ENCODE measurements around the gene PLEKHM3. TPM values are rescaled to one million over a fixed set of nuclear protein-coding genes. Genes with fewer than 3 reads are reported as not detected.

The PLEKHM3 gene
- polyA plus RNA-seq, 12 donors: 6.5 to 11.7 (median 8.1) TPM; not detected in 1

DNA sequence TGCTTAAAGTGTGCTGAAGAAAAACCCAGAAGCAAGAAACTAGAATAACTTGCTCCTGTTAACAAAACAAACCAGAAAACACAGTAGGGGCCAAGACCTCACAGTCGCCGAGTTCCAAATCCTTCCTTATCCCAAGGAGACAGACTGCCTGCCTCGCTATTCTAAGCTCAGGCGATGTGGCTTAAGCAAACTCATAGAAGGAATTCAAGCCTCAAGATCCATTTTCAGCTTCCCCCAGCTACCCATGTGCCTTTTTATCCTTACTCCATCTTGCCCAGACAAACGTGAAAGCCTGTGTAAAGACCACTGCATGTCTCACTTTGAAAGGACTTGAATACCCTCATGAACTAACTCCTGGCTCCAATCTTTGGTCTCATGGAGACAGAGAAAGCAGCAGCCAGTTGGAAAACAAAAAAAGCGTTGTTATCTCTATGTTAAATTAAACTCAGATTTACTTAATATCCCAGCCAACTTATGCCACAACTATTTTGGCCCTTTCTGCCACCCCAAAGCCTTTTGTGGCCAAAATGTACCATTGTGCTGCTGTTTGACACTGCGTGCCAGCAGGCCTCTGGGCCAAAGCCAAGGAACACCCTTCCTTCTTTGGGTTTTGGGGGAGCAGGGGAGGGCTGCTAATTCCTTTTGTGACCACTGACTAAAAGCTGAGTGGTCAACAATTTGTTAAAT is 132.5 kb downstream of the PLEKHM3 start:
- no peak for DNase-seq

DNA sequence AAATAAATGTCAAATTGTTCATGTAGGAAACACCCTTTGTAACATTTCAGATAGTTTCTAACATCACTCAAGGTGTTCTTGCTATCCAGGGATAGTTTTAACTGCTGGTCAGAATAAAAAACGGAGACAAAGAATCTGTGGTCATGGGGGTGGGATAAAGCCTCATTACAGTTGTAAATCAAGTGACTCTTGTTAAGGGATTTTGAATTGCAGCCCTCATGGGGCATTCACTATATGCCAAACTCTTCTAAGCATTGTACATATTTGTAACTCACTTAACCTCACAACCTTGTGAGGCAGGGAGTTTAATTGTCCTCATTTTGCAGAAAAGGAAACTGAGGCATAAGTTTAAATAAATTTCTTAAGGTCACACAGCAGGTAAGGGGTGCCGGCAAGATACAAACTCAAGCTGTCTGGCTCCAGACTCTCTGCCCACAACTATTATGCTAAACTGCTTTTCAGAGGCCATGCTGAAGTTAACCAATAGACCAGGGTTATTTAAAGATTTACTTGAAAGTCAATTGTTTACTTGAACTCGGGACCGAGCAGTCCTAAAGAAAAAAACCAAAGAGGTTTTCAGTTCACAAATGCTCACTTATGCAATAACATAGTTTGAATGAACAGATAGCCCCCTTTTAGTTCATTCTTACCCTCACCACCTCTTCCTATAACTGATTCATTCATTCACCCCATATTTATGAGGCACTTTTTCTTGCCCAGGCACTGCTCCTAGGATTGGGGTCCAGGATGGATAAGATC is 134.1 kb downstream of the PLEKHM3 start:
- no peak for DNase-seq

DNA sequence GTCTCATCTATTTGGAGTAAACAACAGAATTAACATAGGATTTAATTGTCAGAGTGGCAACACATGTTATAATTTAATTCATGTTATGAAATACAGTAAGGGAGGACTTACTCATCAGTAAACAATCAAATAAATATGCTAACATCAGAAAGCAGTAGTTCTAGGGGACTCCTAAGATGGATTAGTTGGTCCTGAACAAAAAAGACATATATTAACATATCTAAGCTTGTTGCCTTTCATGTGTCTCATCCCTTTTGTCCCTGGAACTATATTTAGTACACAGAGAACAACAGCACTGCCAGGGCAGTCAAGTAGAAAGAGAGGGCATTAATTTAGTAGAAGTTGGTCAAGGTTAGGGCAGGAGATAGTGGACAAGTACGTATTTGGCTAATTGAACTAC is 137.8 kb downstream of the PLEKHM3 start:
- no peak for DNase-seq

DNA sequence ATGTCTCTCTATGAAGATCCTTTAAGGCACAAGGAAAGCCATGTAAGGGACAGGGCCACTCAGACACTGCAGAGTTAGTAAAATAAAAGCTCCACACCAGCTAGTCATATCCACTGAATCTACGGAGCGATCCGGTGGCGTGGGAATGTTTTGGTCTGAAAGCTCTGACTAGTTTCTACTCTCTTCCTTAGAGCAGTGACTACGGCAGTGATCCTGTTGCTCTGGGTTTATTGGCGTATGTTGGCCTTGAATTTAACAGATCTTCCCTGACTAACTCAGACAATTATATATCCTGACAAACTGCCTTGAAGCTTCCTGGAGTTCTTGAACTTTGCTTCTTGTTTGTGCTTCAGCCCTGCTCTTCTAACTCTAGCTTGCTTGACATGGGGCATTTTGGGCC is 140.3 kb downstream of the PLEKHM3 start:
- no peak for DNase-seq

DNA sequence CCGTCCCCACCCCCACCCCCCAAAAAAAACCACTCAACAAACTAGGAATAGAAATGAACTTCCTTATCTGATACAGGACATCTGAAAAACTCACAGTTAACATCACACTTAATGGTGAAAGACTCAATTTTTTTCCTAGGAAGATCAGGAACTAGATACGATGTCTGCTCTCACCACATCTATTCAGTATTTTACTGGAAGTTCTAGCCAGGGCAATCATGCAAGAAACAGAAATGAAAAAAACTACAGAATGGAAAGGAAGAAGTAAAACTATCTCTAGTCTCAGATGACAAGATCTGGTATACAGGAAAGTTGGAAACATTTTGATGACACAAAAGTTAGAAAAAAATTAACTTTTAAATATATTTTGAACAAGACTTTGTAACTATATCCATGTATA is 141.2 kb downstream of the PLEKHM3 start:
- no peak for DNase-seq

DNA sequence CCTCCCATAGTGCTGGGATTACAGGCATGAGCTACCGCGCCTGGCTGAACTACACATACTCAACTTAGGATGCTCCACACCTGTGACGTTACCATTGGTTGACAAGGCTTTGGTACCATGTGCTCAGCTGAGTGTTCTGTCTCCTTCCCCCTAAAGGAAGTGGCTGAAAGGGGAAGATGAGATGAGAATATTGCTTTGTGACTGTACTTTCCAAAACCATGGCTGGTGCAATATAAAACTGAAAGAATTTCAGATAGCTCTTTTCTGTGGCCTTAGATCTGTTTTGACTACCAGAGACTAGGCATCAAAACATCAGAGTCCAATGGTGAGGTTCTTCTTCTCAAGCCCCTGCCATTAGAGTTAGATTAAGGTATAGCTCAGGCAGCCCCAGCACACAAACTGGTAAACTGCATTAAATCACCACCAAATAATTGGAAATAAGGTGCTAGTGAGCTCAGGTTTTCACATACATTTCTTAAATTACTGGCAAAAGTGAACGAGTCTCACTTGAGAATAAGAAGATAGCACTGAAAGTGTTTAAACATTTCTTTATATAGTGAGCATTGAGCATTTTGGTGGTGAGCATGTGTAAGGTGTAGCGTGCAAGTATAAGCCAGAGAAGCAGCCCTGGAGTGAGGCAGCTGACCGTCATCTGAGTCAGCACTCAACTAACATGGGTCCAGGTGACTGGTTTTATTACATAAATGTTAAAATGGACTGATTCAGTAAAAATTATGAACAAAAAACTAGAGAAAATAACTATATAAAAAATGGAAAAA is 142.1 kb downstream of the PLEKHM3 start:
- DNase-seq: no peak

DNA sequence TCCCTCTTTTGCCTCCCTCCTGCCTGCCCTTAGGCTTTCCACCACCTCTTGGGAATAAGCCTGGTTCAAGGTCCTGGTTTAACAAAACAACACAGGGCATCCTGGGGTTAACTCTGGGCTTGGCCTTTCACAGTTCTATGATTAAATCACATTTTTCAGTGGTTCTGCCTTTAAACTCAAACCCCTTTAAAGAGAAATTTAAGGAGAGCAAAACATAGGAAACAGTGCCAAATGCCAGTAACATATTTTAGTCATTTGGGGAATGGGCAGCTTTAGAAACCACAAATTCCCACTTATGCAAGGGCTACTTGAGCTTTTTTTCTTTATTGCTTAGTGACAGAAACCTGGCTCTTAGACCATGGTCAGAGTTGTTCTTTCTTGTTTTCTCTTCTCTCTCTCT is 143.4 kb downstream of the PLEKHM3 start:
- DNase-seq: no peak

DNA sequence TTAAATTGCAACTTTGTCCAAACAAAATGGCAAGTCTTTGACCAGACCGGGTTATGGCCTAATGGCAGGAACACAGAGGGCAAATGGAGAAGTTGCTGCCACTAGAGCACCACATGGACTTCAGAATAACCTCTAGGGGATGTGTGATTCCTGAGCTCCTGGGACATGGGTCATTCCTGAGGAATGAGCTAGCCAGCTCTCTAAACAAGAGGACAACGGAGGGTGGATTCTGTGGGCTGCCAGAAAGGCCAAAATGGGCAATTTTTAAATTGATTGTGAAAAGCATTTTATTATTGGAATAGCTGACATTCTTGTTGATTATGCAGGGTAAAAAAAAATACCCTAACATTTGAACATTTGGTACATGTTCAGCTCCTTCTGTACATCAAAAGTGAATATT is 145.8 kb downstream of the PLEKHM3 start:
- no peak for DNase-seq

DNA sequence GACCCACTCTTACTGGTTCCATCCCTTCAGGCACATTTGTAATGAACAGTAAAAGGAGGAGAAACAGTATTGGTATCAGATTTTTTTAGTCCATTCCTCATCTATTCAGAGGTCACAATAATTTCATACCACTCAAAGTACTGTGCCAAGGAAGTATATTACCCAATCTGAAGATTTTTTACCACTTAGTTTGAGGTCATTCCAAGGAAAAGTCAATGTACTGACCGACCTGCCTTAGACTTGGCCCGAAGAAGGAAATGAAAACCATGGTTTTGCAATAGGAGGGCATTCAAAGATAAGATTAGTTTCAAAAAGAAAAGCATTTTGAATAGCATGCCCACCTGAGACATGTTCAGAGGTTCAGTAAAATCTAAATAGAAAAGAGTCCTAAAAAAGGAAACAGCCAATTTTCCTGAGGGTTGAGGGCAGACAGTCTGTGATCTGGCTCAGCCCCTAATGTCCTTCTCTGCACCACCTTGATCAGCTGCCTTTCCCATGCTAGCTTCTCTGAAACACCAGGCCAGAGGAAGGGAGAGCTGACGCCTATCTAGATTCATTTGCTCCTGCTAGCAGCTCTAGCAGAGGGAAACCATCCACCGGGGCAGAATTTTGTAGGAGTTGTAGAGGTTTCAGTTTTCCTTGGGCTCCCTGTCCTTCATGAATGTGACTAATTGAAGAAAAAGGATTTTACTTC is 148.3 kb downstream of the PLEKHM3 start:
- no peak for DNase-seq

DNA sequence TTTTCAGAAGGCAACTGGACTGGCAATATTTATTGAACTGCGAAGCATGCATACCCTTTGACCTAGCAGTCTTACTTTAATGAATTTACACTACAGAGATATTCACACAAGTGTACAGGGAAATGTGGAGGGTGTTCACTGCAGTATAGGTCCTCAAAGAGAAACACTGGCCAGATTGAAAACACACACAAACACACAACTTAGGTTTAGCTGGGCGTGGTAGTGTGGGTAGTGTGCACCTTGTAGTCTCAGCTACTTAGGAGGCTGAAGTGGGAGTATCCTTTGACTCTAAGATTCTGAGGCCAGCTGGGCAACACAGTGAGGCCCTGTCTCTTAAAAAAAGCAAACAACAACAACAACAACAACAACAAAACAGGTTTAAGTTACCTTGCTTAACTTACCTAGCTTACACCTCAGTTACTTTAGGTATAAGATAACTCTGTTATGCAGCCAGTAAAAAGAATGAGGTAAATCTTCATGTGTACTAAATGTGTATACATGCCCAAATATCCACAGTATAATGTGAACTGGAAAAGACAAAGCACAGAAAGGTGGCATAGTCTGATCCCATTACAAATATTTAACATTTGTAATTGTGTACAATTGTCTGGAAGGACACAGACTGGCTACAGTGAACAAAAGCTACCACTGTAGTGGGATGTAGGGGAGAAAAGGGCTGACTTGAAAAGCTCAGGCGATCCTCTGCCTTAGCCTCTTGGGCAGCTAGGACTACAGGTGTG is 149.7 kb downstream of the PLEKHM3 start:
- no peak for DNase-seq

DNA sequence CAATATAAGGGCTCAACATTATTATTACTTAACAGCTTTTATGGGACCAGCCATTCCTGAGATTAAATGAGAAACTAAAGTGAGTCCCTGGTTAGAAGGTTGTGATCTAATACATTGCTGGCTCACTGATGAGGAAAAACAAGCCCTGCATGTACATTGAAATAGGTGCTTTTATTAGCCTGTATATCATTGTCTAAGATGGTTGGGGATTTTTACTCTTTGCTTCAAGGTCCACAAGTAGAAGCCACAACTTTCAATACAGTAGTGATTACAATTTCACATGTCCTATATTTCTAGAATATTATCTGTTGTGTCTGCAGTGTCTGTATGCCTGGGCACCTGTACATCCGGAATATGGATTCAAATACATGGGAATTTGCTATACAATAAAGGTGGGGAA is 151.5 kb downstream of the PLEKHM3 start:
- no peak for DNase-seq

DNA sequence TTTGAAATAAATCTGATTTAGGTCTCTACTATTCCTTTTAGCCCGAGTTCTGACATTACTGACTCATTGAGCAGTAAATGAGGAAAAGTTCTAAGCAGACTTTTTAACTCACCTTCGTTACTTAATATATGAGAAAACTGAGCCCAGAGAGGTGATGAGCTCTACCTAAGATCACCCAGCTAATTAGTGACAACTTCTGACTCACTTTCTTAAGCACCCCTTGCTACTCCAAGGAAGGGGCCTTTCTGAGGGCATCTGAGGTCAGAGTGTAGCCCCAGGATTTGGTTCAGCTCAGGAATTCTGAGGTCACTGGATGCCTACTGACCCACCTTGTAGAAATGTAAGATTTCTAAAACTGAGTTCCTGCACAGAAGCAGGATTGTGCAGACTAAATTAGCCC is 153.4 kb downstream of the PLEKHM3 start:
- DNase-seq: no peak

DNA sequence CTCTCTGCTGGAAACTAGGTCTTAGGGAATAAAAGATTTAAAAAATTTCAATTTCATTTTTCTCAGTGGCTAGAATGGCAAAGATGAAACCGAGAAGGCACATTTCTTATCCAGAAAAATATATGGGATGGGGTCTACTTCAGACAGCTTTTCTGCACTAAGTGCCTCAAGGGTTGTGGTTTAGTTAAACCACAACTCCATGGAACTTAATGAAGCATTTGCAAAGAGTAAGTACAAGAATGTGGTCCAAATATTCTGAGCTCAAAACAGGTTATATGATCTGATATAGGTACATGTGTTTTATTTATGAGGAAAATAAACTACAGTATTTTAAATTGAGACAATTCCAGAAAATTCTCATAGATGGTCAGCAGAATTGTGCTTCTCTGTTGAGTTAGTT is 153.8 kb downstream of the PLEKHM3 start:
- DNase-seq: no peak

DNA sequence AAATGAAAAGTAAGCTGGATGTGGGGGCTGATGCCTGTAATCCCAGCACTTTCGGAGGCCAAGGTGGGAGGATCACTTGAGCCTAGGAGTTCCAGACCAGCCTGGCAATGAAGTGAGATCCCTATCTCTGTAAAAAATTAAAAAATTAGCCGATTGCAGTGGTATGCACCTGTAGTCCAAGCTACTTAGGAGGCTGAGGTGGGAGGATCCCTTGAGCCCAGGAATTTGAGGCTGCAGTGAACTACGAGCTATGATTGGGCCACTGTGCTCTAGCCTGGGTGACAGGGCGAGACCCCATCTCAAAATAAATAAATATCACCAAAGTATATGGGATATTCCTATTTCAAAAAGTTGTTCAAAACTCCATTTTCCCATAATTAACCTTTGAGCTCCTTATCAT is 154.5 kb downstream of the PLEKHM3 start:
- no peak for DNase-seq

DNA sequence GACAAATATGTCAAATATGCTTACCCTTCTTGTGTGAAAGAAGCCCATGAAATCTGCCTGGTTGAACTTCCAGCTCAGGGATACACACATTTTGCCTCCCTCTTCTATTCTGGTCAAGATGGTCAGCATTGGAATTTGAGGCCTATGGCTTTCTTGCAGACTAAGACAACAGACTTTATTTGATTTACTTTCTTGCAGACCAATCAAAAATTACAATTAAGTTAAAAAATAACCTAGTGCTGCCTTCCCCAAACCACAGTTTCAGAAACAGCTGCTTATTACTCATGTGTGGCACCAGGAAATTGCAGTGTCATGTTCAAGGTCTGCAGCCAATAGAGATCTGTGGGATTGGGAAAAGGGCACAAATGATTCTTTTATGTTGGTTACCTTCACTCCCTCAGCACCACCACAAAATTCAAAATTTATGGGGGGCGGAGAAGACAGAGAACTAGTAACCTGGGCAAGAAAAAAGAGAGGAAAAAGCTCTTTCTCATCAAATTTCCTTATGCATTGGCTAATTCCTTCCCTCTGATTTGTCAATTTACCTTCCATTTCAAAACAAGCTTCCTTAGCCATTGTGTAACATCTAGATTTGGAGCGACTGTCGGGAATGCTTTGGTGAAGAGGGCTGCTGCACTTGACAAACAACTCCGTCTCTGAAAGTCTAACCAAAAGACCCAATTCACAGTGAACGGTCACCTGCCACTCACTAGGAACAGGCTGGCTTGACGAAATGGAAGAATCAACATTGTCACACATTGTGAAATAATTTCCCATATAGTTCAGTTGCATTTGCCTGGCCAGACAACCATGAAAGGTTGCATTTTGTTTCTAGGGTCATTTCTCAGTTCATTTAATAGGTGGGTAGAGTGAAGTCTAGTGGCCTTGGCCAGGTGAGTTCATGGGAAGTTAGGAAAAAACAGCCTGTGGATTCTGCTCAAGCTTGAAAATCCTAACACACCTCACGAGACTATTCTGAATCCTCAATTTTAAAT is 155.2 kb downstream of the PLEKHM3 start:
- no peak for DNase-seq

DNA sequence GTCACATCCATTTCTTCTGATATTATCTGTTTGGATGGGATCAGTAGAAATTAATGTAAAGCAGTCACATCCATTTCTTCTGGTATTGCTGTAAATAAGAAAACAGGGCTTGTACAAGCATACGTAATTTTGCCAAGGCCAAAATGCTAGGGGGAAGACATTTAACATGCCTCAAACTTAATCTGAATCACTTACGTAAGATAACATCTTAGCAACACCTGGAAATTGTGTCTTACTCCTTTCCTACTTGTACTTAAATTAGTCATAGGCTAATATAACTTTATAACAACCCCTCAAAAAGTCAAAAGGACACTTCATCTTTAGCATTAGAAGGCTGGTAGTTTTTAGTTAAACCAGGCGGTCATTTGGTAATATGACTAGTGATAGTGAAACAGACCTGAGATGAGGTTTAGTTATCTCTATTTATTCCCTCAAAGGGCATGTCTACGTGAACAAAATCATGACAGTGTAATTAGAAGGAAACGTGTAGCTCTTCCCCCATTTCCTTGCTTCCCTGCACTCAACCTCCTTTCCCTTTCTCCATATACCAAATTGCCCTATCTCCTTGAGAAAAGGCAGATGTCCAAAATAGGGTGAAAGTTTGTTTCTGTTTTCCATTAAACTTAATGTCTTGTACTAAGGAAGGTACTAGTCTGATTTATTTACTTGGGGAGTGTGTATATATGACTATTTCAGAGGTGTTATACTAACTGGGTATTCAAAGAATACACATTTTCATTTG is 156.3 kb downstream of the PLEKHM3 start:
- DNase-seq: no peak

DNA sequence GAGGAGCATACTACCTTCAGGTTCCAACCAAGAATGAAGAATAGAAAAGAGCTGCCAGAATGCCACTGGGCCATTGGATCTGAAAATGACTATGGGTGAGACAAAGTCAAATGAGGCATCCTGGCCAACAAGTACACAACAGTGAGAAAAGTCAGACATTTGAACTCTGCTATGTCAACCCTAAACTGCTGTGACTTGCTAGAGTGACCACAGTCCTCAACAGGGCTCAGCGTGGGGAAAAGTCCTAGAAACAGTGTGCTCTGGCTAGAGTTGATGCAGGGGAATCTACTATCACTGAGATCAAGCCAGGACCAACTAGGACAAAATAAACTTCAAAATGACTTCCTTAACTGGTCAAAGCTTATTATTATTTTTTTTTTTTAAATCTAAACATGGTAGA is 157.4 kb downstream of the PLEKHM3 start:
- DNase-seq: no peak

DNA sequence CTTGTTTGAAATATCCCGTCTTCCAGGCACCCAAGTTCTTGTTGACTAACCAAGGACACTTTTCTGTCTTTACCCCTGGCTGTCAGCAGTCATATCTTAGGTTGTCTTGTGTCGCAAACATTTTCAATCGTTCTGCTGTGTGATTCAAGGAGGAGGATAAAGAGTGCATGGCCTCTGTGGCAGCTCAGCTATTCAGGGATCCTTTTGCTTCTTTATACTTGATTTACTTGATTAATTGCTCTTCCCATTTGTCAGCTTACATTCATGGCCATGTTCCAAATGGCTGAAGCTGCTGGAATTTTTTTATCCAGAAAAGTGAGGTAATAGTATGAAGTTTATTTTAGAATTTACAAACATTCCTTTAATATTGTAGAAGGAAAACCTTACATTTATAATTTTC is 158.3 kb downstream of the PLEKHM3 start:
- DNase-seq: no peak

DNA sequence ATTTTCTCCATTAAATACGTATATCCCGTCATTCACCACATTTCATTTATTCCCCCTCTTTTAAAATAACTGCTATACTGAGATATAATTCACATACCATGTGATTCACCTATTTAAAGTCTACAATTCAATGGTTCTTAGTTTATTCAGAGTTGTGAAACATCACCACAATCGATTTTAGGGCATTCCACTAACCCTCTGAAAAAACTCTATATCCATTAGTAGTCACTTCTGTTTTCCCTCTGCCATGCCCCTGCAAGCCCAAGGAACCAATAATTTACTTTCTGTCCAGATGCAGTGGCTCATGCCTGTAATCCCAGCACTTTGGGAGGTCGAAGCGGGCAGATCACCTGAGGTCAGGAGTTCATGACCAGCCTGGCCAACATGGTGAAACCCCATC is 160.1 kb downstream of the PLEKHM3 start:
- no peak for DNase-seq

DNA sequence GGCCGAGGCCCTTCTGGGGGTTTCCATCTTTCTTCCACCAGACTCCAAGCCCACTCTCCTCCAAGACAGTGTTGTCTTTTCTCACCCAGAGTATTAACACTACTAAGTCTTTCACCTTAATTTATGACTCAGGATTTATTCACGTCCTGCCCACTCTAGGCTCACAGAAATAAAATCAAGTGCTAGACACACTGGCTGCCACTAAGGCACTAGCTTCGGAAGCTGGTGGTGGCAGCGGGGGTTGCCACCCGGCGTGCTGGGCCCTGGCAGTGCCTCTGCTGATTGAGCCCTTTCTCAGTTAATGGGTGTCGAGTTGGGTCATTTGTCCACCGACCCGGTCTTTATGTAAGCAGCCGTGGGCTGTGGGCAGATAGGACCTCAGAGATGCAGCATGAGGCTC is 162.0 kb downstream of the PLEKHM3 start:
- no peak for DNase-seq

All from muscle of arm (tissue), 12 donors.